ENCODE data around the gene GSN. TPM values are rescaled to one million over a fixed set of nuclear protein-coding genes. Genes with fewer than 3 reads are reported as not detected.

GSN gene
- total RNA-seq, 5 donors from 2014 or later (not counting 1 experiment from before 2014, with no cell fraction given), result 6.3 to 8.8 (median 8.4) TPM

DNA sequence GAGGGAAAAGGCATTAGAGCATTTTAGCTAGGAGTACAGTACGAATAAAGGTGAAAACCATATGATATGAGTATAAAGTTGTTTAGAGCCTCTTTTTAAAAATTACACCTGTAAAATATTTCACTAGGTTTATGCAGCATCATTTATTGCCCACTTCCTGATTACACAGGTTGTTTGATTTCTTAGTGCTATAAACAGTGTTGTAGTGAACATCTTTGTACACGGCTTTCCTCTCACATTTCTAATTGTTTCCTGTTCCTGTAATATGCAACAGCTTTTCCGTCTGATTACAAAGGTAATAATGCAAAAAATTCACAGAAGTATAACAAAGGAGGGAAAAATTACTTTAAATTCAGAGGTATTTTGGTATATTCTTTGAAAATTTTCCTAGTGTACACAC, 89.0 kb downstream of the GSN start:
- Histone ChIP-seq H3K4me1 (ENCODE audit: control insufficient read depth in 1 of 2, extremely low read depth in 1 of 2, insufficient read depth in 2 of 2, low read length in 2 of 2) (peaks cover 0 to 51% of the 10 kb centered on the region in 2 experiments), H3K27me3 (replicated peaks in 1 of 2; ENCODE audit: control insufficient read depth in 2 of 2, extremely low read depth in 1 of 2, insufficient read depth in 2 of 2, low read length in 1 of 2) (no peaks in the 10 kb centered on the region), H3K4me3 (ENCODE audit: control insufficient read depth in 1 of 2, extremely low read depth in 1 of 2, low read length in 1 of 2) (no peak overlapping the region), H3K36me3 (ENCODE audit: control insufficient read depth in 2 of 2, extremely low read depth in 1 of 2, insufficient read depth in 1 of 2, low read length in 1 of 2) (peaks cover 0 to 9% of the 10 kb centered on the region in 2 donors), H3K27ac (ENCODE audit: low read length) (peak overlapping the region; percentile 56), H3K9me3 (no peaks in the 10 kb centered on the region)
- peaks cover 19% of the 10 kb centered on the region for H3K36me3 Mint-ChIP-seq
- H3K27ac Mint-ChIP-seq, result peak overlapping the region; percentile 74 to 87
- WGBS (ENCODE audit: insufficient coverage), result no CpG with 5 or more reads among the region's 3 CpGs
- H3K4me1 Mint-ChIP-seq, result peaks cover 41 to 79% (median 63%) of the 10 kb centered on the region in 3 donors
- DNase-seq (peak in 1 of 35 experiments; percentile 42), ATAC-seq (replicated peaks in 1 of 4) (peak in 1 of 4 experiments; percentile 33)
- H3K9me3 Mint-ChIP-seq, result no peaks in the 10 kb centered on the region
- ChIA-PET POLR2A (no interaction called here), CTCF (no interaction called here)
- H3K27me3 Mint-ChIP-seq, result no peaks in the 10 kb centered on the region
- peak overlapping the region; percentile 11 to 35 (median 17) for H3K4me3 Mint-ChIP-seq

DNA sequence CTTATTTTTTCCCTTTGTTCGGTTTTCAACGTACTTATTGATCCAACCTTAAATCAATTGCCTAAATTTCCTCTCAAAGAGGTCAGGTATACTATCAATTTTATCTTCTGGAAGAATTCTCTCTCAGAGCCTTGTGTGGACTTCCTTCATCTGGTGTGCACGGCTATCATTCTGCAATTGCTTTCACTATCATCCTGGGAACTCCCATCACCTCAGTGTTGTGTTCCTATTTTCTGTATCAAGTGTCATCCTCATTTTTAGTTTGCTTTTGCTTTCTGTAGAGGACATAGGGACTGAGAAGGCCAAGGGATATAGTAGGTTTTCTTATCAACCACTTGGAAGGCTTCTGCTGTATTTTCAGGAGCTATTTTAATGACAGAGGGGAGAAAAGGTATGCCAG, 90.8 kb downstream of the GSN start:
- H3K27ac Mint-ChIP-seq, result peak overlapping the region; percentile 87 to 91
- DNase-seq (peak in 1 of 35 experiments; percentile 59), ATAC-seq (replicated peaks in 1 of 4) (peak in 1 of 4 experiments; percentile 67)
- ChIA-PET POLR2A (no interaction called here), CTCF (interaction anchor here in 1 of 2 donors (0.6 kb wide), 1 partner anchor 37 kb away, joined by 6 read pairs; no protein-coding TSS in a partner anchor)
- no peaks in the 10 kb centered on the region for H3K9me3 ChIP-seq
- peaks cover 0 to 3% of the 10 kb centered on the region in 2 donors for H3K36me3 ChIP-seq (ENCODE audit: control insufficient read depth in 2 of 2, extremely low read depth in 1 of 2, insufficient read depth in 1 of 2, low read length in 1 of 2)
- H3K27me3 ChIP-seq (replicated peaks in 1 of 2; ENCODE audit: control insufficient read depth in 2 of 2, extremely low read depth in 1 of 2, insufficient read depth in 2 of 2, low read length in 1 of 2), result no peaks in the 10 kb centered on the region
- H3K27me3 Mint-ChIP-seq, result no peaks in the 10 kb centered on the region
- H3K9me3 Mint-ChIP-seq, result no peaks in the 10 kb centered on the region
- H3K36me3 Mint-ChIP-seq, result peaks cover 14% of the 10 kb centered on the region
- no peak overlapping the region for H3K4me3 ChIP-seq (ENCODE audit: control insufficient read depth in 1 of 2, extremely low read depth in 1 of 2, low read length in 1 of 2)
- peaks cover 38 to 77% (median 66%) of the 10 kb centered on the region in 3 donors for H3K4me1 Mint-ChIP-seq
- WGBS (ENCODE audit: insufficient coverage), result 41% methylated on average over 2 of the region's 3 CpGs
- peak overlapping the region; percentile 47 to 67 (median 53) for H3K4me3 Mint-ChIP-seq
- H3K4me1 ChIP-seq (ENCODE audit: control insufficient read depth in 1 of 2, extremely low read depth in 1 of 2, insufficient read depth in 2 of 2, low read length in 2 of 2), result peaks cover 0 to 43% of the 10 kb centered on the region in 2 experiments
- H3K27ac ChIP-seq (ENCODE audit: low read length), result peak overlapping the region; percentile 73

DNA sequence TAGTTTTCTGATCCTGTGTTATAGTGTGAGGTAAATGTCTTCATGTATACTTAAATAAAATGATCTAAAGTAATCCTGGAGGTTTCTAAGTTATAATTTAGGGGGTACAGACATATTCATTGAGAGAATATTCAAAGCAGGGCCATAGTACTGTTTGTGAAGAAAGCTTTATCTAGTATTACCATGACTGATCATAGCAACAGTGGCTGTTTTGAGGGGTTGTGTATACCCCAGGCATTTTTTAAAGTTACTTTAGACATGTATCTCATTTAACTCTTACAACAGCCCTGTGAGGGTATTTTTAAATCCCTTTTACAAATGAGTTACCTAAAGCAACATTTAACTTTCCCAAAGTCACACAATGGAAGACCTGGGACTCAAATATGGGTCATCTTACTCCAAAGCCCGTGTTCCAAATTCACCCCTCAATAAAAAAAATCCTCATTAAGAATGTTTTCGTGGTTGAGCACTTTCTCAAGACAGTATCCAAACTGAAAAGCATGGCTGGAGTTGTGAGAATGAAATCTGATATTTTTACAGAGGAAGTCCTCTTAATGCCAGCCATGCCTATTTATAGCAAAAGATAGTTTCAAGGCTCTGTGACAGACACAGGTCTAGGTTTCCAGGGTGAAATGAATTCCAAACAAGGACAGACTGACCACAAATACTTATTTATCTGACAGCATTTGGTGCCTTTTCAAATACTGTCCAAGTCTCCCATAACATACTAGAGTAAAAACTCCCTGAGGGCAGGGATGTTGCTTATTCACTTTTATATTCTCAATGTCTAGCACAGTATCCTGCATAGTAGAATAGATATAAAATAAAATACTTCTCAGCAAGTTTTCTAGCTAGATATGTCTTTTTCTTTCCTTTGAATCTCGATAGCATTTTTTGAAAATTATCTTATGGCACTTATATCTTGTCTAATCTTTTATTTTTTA, 91.7 kb downstream of the GSN start:
- CTCF ChIA-PET, result interaction anchor here in 1 of 2 donors (0.7 to 1.1 kb wide), 2 partner anchors 16 to 39 kb away, joined by 3 to 5 read pairs; no protein-coding TSS in a partner anchor
- peaks cover 34 to 80% (median 69%) of the 10 kb centered on the region in 3 donors for H3K4me1 Mint-ChIP-seq

DNA sequence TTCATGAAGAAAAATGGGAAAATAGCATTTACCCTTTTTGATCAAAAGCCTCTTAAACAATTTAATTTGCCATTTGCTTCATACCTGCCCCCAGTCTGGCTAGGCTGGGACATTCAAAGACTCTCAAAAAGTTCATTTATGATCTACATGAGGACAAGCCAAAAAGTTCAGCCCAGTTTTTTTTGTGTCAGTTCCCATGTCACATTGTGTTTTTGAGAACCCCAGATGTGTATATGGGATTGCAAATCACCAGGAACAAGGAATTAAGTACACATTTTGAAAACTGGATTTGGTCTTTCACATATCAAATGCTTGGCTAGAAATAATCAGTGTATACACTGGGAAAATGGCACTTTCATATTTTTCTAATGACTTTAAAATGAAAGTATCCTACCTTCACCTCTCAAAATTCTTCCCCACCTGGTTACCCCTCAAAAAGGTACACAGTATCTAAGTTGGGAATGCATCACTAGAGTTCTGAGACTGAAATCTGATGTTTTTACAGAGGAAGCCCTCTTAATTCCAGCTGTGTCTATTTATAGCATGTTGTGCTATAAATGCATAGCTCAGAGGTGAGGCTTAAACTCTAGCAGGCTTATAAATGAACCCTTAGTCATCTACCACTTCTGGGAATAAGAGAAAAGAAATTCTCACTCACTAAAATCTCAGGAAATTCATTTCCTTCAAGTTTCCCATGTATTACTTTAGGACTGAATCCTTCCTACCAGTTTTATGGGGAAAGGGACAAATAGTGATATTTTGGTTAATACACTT, 92.8 kb downstream of the GSN start:
- Mint-ChIP-seq H3K4me3 (no peak overlapping the region), H3K27ac (peak overlapping the region; percentile 0 to 27), H3K27me3 (no peaks in the 10 kb centered on the region), H3K9me3 (no peaks in the 10 kb centered on the region), H3K36me3 (peaks cover 10% of the 10 kb centered on the region), H3K4me1 (peaks cover 40 to 84% (median 77%) of the 10 kb centered on the region in 3 donors)
- Histone ChIP-seq H3K4me3 (ENCODE audit: control insufficient read depth in 1 of 2, extremely low read depth in 1 of 2, low read length in 1 of 2) (no peak overlapping the region), H3K27me3 (replicated peaks in 1 of 2; ENCODE audit: control insufficient read depth in 2 of 2, extremely low read depth in 1 of 2, insufficient read depth in 2 of 2, low read length in 1 of 2) (no peaks in the 10 kb centered on the region), H3K36me3 (ENCODE audit: control insufficient read depth in 2 of 2, extremely low read depth in 1 of 2, insufficient read depth in 1 of 2, low read length in 1 of 2) (no peaks in the 10 kb centered on the region), H3K4me1 (ENCODE audit: control insufficient read depth in 1 of 2, extremely low read depth in 1 of 2, insufficient read depth in 2 of 2, low read length in 2 of 2) (peaks cover 0 to 25% of the 10 kb centered on the region in 2 experiments), H3K9me3 (no peaks in the 10 kb centered on the region), H3K27ac (ENCODE audit: low read length) (peak overlapping the region; percentile 35)
- POLR2A ChIA-PET, result no interaction called here
- DNase-seq (no peak), ATAC-seq (replicated peaks in 1 of 4) (no peak)
- CTCF ChIA-PET, result interaction anchor here in 1 of 2 donors (1.1 kb wide), 1 partner anchor 15 kb away, joined by 5 read pairs; no protein-coding TSS in a partner anchor

More for the DNA sequence above, 91.7 kb downstream of the GSN start:
- peak overlapping the region; percentile 73 for H3K27ac ChIP-seq (ENCODE audit: low read length)
- Mint-ChIP-seq H3K27ac (peak overlapping the region; percentile 87 to 91), H3K4me3 (no peak overlapping the region), H3K9me3 (no peaks in the 10 kb centered on the region), H3K27me3 (no peaks in the 10 kb centered on the region), H3K36me3 (peaks cover 10% of the 10 kb centered on the region)
- ATAC-seq (replicated peaks in 1 of 4) (no peak), DNase-seq (no peak)
- WGBS (ENCODE audit: insufficient coverage), result no CpG with 5 or more reads among the region's 3 CpGs
- no peak overlapping the region for H3K4me3 ChIP-seq (ENCODE audit: control insufficient read depth in 1 of 2, extremely low read depth in 1 of 2, low read length in 1 of 2)
- no peaks in the 10 kb centered on the region for H3K9me3 ChIP-seq
- POLR2A ChIA-PET, result interaction anchor here in 1 of 2 donors (0.6 kb wide), 1 partner anchor 1862 kb away, joined by 3 read pairs; no protein-coding TSS in a partner anchor
- H3K4me1 ChIP-seq (ENCODE audit: control insufficient read depth in 1 of 2, extremely low read depth in 1 of 2, insufficient read depth in 2 of 2, low read length in 2 of 2), result peaks cover 0 to 36% of the 10 kb centered on the region in 2 experiments
- H3K36me3 ChIP-seq (ENCODE audit: control insufficient read depth in 2 of 2, extremely low read depth in 1 of 2, insufficient read depth in 1 of 2, low read length in 1 of 2), result no peaks in the 10 kb centered on the region
- H3K27me3 ChIP-seq (replicated peaks in 1 of 2; ENCODE audit: control insufficient read depth in 2 of 2, extremely low read depth in 1 of 2, insufficient read depth in 2 of 2, low read length in 1 of 2), result no peaks in the 10 kb centered on the region

DNA sequence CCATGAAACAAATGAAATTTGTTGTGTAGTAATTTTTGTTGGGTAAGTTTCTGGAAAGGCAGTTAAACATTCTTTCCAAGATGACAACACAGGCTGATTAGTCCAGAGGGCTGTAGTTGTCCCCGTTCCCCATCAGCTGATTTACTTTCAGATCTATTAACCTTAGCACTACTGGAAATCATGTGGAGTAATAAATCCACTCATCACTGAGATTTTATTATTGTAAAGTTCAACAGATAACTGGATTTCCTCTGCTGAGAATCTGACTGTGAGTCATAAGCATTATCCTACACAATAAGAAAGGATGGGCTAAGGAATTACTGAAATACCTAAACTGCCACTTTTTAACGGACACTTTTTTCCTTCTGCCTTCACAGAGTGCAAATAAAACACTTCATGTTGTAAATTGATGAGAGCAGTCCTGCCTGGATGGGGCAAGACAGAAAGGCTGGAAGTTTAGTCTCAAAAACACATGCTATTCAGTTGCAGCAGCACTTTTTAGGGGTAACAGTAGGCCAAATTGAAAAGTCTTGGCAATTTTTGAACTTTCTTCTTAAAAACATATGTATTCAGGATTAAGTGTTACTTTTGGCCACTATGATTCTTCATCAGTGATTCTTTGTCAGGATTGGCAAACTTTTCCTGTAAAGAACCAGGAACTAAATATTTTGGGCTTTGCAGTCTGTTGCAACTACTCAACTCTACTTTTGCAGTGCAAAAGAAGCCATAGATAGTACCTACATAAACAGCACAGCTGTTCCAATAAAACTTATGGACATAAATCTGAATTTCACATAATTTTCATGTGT, 95.1 kb downstream of the GSN start:
- Histone ChIP-seq H3K27ac (ENCODE audit: low read length) (peak overlapping the region; percentile 10), H3K36me3 (ENCODE audit: control insufficient read depth in 2 of 2, extremely low read depth in 1 of 2, insufficient read depth in 1 of 2, low read length in 1 of 2) (no peaks in the 10 kb centered on the region), H3K4me3 (ENCODE audit: control insufficient read depth in 1 of 2, extremely low read depth in 1 of 2, low read length in 1 of 2) (no peak overlapping the region), H3K27me3 (replicated peaks in 1 of 2; ENCODE audit: control insufficient read depth in 2 of 2, extremely low read depth in 1 of 2, insufficient read depth in 2 of 2, low read length in 1 of 2) (no peaks in the 10 kb centered on the region), H3K4me1 (ENCODE audit: control insufficient read depth in 1 of 2, extremely low read depth in 1 of 2, insufficient read depth in 2 of 2, low read length in 2 of 2) (peaks cover 0 to 14% of the 10 kb centered on the region in 2 experiments), H3K9me3 (no peaks in the 10 kb centered on the region)
- POLR2A ChIA-PET, result interaction anchor here in 1 of 2 donors (0.8 kb wide), 1 partner anchor 8 kb away, joined by 4 read pairs; no protein-coding TSS in a partner anchor
- DNase-seq (no peak), ATAC-seq (replicated peaks in 1 of 4) (no peak)
- Mint-ChIP-seq H3K27ac (peak overlapping the region; percentile 17 to 49), H3K36me3 (peaks cover 5% of the 10 kb centered on the region), H3K4me1 (peaks cover 33 to 83% (median 77%) of the 10 kb centered on the region in 3 donors), H3K4me3 (no peak overlapping the region), H3K27me3 (no peaks in the 10 kb centered on the region), H3K9me3 (no peaks in the 10 kb centered on the region)
- CTCF ChIA-PET, result interaction anchor here in 1 of 2 donors (1.3 to 1.8 kb wide), 3 partner anchors 9 to 43 kb away, joined by 4 to 9 read pairs (median 4); no protein-coding TSS in a partner anchor
- no CpG with 5 or more reads among the region's 2 CpGs for WGBS (ENCODE audit: insufficient coverage)
